HG02884 (cell line): ENCODE measurements around the gene CTIF.

Experiments
- ATAC-seq: cut with Tn5 transposase; IDR thresholded peaks from one replicate; pipeline ENCODE4 v1.9.1; 2021; ENCODE audit warnings: mild to moderate bottlenecking, moderate library complexity; ENCODE audit not compliant: unreplicated experiment

CTIF gene

DNA sequence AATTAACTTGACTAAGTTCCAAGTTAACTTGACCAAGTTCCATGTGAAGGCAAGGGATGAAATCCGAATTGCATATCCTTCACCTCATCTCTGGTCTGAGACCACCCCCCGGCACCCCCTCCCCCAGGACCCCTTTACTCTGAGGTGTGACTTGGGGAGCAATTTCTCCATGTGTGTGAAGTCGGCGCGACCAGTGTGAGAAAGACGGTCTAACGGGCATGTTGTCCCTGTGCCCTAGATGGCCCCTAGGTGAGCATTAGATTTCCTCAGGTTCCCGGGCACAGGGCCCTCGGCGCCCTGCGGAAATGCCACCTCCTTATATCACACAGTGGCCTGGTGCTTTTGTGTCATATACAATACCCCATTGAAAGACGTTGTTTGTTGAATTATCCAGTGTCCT, 137.1 kb downstream of the CTIF start:
- no peak for ATAC-seq

DNA sequence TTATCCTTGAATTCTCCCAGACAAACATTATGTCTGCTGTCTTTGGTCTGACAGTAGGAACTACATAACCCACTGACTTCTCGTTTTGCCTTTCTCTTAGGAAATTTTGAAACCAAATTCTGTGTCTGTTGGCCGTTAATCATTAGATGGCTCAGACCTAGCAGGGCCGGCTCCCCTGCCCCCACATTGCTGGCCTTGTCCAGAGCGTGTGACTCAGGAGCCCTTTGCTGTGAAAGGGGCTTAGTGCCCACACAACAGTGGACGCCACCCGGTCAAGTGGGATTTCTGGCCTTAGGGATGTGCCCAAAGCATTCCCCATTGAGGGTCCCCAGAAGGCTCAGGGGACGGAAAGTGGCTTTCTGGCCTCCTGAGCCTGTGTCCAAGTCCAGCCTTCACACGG, 137.5 kb downstream of the CTIF start:
- ATAC-seq, result no peak

DNA sequence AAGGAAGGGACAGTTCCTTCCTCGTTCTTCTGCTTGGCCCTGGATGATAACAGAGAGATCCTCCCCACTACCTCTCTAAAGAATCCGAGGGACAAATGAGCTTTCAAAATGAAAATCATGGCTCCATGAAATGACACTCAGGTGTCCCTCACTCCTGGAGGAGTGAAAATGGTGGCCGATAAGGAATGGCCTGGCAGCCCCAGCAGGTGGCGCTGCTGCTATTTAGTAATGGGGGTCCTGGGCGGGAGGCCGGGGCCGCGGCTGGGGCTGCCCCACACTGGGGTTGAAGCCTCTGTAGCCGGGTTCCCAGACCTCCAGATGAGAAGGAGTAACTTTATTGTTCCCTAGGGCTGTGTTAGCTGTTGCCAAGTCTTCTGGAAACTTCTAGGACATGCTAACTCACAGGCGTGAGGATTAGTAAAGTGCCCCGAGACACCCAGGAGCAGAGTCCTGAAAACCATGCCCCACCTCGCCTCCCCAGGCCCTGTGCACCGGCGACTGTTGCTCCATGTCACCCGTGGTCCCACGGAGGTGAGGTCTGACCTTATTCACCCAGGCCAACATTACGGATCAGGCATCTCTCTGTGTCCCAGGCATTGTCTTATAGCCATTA, 138.0 kb downstream of the CTIF start:
- ATAC-seq, result peak; percentile 45

DNA sequence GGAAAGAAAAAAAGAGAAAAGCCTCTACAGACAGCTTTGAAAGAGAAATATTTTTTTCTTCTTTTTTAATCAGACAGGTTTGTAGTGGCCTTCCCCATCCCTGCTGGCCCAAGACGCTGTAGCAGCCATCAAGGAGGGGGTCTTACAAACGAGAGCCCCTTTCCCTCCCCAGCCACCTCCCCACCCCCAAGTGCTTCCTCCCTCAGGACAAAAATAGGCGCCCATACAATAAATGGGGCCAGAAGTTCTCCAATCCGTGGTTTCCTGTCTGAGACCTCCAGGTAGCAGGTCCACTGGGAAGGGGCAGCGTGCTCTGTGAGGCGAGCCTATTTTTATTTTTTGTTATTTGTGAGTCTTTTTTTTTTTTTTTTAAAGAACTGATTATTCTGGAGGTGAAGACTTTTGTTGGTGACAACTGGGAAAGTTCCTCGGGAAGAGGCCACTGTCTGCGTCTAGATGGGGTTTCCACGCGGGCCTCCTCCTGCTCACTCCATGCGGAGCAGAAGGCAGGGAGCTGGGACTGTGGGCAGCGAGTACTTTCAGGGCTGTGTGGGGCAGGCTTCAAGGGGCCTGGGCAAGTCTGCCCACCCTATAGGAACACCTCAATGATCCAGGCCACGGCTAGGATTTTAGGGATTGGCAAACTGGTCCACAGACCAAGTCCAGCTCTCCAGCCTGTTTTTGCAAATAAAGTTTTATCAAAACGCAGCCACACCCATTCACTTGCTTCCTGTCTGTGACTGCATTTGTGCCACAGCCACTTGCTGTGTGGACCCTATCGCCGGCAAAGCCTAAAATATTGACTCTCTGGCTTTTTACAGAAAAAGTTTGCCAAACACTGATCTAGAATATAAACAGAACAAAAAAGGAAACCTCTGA, 139.6 kb downstream of the CTIF start:
- no peak for ATAC-seq

DNA sequence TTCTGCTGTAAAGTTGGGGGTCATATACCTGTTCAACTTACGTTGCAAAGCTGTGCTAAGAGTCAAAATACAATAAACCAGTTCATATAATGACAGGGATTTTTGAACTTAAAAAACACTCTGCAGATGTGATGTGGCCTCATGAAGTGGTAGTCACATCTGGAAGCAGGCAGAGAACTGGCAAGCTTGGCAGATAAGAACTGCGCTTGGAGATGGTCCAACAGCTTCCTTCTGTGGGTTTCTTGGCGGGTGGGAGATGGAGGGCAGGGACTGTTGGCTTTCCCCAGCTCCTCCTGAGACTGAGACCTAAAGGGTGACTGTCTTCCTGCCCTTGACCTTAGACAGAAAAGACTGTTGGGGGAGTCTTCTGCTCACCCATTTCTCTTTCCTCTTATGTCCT, 140.4 kb downstream of the CTIF start:
- no peak for ATAC-seq

DNA sequence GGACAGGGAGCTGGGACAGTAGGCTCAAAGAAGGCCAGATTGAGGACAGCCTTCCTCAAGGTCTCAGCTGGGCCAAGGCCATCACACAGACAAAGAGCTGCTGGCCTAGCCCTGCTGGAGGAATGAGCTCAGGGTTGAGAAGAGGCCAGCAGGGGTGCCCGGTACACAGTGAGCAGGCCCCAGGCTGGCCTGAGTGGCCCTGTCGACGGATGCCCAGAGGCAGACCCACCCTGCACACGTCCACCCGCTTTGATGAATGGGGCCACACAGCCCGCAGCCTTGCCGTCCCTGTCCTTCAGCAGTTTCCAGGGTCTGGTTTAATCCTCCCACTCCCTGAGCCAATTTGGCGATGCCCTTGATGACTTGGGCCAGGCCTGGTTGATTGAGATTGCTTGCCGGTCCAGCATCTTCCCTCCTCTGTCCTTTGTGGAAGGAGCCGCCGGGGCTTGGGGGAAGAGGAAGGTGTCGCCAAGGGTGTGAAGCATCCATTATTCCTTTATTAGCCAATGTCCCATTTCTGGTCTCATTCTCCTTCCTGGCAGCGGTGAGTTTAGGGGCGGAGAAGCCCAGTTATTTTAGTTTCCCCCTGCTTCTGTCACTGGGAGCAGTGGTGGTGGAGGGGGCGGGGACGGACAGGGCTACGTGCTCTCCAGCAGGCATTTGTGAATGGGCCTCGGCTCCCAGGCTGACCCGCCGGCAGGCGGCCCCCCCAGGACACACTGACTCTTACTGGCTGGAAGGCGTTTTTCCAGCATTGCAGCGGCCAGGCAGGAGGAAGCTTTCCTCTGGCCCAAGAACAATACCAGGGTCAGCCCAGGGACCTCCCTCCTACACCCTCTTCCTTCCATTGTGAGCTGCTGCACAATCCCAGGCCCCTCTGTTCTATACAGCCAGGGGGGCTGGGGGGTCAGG, 141.8 kb downstream of the CTIF start:
- ATAC-seq, result no peak

DNA sequence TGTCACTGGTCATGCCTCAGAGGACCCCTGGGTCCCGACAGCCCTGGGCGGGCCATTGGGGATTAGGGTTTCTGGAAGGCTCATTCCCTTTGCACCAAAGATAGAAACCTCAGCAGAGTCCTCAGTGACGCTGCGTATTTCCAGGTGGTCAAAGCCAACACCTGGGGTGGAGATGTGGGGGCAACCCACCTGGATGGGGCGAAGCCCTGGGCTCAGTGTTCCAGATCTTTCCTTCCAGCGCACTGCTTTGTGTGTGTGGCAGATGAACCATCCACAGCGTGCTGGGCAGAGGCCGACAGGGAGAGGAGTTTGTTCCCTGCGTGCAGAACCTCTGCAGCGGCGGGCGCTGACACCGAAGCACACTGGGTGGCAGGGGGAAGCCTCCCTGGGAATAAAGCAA, 143.9 kb downstream of the CTIF start:
- ATAC-seq, result no peak

DNA sequence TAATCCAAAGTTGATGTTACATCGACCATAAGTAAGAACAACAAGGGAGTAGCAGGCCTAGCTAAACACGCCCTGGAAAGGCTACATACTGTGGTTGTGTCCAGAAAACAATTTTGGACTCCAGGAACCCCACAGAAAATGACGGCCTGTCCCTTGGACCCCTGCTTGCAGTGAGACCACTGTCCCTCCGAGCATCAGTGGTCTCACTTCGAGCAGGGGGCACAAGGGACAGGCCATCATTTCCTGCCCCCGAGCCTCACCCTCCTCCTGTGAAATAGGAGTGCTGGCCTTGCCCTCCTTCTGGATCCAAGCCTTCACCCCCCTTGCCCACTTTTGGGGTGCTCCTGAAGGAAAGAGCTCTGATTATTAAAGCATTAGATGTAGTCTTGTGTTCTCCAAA, 144.4 kb downstream of the CTIF start:
- ATAC-seq, result no peak

DNA sequence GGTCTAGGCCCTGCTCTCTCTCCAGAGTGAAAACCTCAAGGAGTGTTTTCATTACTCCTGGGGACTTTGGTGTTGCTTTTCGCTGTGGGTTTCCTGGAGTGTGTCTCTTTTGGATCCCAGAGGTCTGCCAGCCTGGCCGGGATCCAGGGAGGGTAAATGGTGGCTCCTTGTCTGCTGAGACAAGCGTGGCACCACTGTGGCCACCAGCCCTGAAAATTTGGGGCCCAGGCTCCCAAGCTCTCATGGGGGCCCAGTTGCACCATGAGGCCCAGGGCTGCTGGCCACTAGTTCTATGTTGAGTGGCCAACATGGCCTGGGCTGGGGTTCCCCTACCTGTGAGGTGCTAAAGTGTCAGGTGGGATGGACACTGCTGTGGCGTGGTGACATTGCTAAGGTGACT, 144.8 kb downstream of the CTIF start:
- ATAC-seq, result no peak

DNA sequence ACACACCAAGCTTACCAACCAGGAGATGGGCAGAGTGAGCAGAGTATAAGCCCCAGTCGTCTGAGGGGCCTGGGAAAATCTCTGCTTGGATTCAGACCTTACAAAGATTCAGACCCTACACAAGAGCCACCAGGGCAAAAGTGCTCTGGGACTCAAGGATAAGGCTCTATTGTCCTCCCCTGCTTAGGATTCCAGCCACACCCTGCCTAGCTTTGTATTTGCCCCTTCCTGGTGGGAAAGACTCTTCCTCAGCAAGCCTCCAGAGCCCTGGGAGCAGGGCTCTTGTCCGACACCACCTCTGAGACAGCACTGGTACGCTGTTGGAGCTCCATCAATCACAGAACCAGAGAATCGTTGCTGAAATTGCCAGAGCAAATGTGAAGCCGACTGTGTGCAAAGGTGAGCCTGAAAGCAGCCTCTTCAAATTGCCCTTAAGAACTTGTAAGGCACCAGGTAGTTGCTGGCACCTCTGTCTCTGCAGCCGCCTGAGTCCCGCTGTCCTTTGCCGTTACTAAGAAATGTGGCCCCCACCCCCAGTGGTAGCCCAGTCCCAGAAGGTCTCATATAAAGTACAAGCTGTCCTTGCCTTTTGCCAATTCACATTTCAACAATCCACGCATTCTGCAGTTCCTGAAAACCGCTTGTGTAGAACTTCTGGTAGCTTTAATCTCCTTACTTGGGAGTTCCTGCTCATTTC, 148.7 kb downstream of the CTIF start:
- ATAC-seq, result no peak

DNA sequence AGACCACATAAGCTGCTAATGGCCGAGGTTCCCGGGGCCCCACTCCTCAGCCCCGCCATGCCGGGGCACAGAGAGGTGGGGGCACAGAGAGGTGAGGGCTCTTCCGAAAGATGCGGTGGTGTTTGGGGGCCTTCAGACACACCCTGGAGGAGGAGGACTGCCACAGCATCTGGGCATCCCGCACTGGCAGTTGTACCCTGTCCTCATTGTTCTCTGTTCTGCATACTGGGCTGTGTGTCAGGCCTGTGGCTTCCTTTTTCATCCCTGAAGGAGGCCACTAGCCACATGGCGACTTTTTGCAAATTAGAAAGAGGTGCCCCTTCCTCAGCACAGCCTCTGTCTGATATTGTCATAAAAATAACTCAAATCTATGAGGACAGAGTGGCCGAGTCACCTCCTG, 150.1 kb downstream of the CTIF start:
- ATAC-seq, result no peak

DNA sequence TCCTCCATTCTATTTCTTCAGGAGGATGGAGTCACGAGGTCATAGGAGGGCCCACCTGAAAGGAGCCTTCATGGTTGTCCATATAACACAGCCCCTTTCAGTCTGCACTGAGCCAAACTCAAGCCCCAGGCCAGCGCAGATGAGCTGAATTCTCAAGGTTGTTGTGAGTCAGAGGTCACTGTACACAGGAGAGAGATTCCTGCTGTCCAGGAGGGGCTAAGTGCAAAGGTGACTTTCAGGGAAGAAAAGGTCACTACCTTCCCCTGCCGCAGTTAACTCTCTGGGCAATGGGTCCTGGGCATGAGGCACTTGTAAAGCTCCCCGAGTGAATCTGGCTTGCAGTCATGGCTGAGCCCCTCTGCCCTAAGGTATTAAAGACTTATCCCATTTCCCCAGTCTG, 150.7 kb downstream of the CTIF start:
- no peak for ATAC-seq

DNA sequence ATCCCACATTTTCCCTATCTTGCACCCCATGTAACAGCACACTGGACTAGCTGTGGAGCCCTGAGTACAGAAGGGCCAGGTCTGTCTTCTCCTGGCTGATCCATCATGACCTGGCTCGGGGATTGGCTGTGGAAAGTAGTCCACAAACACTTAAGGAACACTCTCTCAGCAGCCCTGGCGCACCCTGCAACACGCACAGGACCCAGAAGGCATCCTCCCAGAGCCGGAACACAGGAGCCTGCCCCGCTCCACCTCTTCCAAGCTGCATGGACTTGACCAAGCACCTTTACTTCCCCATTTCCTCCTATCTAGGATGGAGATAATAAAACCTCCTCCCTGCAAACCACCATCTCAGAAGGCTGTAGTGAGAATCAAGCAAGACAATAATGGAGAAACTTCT, 151.7 kb downstream of the CTIF start:
- no peak for ATAC-seq

DNA sequence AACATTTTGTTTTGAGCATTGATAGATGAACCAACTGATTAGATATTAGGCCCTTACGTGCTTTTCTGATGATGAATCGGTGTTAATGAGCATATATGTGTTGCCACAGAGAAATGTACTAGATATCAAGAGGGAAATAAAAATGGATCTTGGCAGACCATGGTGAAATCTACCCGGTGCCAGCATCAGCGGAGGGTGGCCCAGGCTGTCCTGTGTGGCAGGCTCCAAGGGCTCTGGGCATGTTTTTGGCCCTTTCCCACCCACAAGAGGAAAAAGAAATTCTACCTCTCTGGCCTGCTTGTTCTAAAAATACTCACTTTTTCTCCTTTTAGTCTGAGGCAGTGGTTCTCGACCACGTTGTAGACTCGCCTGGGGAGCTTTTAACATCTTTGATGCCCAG, 154.2 kb downstream of the CTIF start:
- ATAC-seq, result no peak

DNA sequence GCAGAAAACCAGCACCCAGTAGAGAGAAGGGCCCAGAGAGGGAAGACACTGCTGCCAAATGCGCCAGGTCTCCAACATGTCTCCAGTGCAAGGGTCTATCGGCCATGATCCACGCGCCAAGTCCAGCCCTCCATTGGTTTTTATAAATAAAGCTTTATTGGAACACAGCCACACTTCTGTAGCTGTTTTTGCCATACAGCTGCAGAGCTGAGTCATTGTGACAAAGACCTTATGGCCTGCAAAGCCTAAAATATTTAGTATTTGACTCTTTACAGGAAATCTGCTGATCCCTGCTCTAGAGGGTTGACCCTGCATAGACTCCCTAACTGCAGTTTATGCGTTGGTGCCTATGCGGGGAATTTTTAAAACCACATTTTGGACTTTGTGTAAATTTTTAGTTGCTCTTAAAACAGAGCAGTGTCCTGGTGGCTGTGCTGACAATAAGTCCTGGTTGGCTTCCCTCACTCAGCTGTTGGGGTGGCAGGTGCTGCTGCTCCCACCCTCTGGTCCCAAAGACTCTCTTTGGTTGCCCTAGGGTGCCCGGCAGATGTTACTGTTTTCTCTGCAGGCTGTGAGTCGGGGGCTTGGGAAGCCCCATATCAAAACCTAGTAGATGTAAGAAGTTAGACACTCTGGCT, 154.9 kb downstream of the CTIF start:
- no peak for ATAC-seq

DNA sequence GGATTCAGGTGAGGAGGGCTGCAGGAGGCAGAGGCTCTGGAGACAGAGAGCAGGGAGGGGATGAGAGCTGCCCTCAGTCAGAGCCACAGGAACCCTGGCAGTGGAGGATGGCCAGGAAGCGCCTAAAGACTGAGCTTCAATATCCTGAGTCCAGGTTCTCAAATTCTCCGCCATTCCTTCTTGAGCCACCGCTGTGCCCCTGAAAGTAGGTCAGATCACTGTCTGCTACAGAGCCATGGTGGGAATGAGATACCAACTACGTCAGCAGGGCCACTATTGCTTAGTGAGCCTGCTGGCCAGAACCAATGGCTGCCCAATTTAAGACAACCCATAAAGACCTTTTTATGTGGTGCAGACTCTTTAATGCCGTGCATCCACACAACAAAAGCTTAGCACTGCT, 155.5 kb downstream of the CTIF start:
- ATAC-seq, result no peak

DNA sequence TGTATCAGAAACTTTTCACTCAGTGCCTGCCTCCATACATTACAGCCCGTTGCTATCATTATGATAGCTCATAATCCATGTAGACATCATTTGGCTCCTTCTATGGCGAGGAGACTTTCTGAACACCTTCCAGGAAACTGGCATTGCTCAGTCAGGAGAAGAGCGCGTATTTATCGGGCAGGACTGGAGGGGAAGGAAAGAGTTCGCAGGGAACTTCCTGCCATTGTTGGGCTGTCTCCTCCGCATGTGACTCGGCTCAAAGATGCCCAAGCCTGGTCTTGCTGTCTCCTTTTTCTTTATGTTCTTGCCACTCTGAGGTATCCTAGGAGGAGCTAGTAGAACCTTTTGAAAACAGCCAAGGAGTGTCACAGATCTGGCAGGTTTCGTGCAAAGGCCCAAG, 156.8 kb downstream of the CTIF start:
- no peak for ATAC-seq

DNA sequence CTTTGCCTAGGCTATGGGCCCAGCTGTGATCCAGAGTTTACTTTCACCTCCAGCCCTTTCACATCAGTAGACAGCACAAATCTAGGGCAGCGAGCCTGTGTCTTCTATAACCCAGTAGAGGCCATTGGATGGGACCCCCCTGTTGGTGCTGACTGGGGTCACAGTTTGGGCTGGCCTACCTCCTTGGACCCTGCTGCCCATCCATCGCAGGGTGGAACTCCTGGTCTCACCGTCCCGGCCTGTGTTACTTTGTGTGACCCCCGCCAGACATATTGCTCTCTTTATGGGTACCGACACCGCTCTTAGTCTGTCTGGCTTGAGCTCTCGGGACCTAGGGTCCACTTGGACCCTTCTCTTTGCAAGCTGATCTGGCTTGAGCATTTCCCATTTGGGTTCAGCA, 157.4 kb downstream of the CTIF start:
- no peak for ATAC-seq

DNA sequence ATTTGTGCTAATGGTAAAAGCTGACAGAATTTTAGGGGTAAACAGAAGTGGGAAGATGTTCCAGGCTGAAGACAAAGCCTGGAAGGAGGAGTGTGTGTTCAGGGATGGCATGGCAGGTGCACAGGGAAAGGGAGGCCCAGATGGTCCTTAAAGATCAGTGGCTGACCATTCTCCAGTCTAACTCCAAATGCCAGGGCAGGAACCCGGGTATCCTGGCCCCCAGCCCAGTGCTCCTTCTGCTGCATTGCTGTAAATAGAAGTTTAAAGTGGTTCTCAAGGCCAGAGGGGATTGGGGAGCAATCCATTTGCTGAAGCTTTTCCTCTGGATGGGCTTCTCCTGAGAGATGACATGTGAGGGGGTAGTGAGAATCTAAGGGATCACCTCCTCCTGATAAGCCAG, 158.6 kb downstream of the CTIF start:
- ATAC-seq, result no peak

DNA sequence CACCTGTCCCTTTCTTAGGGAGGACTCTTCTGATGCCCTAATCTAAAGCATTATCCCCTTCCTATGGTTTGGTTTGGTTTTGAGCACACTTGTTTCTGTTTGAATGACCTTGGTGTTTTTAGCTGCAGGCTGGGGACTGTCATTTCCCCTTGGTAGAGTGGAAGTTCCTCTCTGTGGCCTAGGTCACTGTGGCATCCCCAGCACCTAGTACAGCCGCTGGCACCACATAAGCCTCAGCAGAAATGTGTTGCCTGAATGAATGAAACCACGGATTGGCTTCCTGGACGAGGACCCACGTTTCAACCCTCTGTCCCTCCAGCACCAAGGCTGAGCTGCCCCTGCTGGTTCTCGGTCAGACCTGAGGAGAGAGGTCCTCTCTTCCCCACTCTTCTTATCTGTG, 159.9 kb downstream of the CTIF start:
- no peak for ATAC-seq

DNA sequence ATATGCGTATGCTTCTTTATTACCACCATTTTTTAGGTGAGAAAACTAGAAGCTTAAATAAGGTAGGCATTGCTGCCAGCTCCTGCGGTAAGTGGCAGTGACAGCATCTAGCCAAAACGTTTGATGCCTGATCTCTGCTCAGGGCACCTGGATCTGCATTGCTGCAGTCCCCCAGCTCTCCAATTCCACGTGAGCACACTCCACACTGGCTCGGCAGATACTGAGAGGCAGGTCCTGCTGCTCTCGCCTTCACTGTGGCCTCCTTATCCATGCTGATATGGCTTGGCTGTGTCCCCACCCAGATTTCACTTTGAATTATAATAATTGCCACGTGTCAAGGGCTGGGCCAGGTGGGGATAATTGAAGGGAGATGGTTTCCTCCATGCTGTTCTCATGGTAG, 160.9 kb downstream of the CTIF start:
- no peak for ATAC-seq
